OCI-LY1 (cell line): ENCODE results near the gene ZNF468.
"Not testable (repeated sequence)": the region's sequence is repeated elsewhere in the genome, so short reads cannot be mapped to it uniquely, and the experiment has no call there.

ENCODE experiments used
- CTCF ChIP-seq: fragments of 200-600 bp; sonication (generic), shearing (Covaris generic); IDR thresholded peaks from 2 replicates; pipeline ENCODE4 v1.5.1; 2017; ENCODE audit warnings: mild to moderate bottlenecking, antibody characterized with exemption, low read length, moderate library complexity, mixed read lengths
- EZH2 ChIP-seq: fragments of 200-600 bp; sonication (generic), shearing (Covaris generic); IDR thresholded peaks from 2 replicates; pipeline ENCODE4 v1.8.0; 2017; ENCODE audit warnings: borderline replicate concordance, mixed run types, mild to moderate bottlenecking, antibody characterized with exemption, low read length, moderate library complexity, mixed read lengths

GRCh38 chr19:52833541-52833940 is 23.9 kb downstream of the ZNF468 start:
- not testable (repeated sequence) for TF ChIP-seq CTCF, EZH2
